PC-3 (cell line): ENCODE measurements around the gene ABL1. TPM values are rescaled to one million over a fixed set of nuclear protein-coding genes. Genes with fewer than 3 reads are reported as not detected.

Experiments used
- ATAC-seq: fragments of 200-7000 bp; cut with Tn5 transposase; 2 replicates; pipeline ENCODE4 v1.9.1; 2020; ENCODE audit warnings: mild to moderate bottlenecking, moderate library complexity
- BruUV-seq: library from RNA; stranded (reverse); fragments of 400-500 nt; replicated peaks from 2 replicates; lab custom pipeline; 2021; lab: Mats Ljungman, UMichigan
- CTCF ChIA-PET: fragments of 300-600 bp; sonication (Branson Sonifier 250); formaldehyde crosslinking; loops from one replicate; lab custom pipeline; 2022; ENCODE audit warnings: antibody characterized with exemption; lab: Charles Lee
- POLR2A ChIA-PET: fragments of 300-600 bp; sonication (Branson Sonifier 250); formaldehyde crosslinking; loops from one replicate; lab custom pipeline; 2022; ENCODE audit warnings: antibody characterized with exemption; ENCODE audit not compliant: unreplicated experiment; lab: Charles Lee
- DNase-seq: peaks from one replicate; pipeline ENCODE4 v3.0.0-alpha.2; 2015
- H2AFZ ChIP-seq: fragments of 300-600 bp; sonication (generic); 2 replicates; pipeline ENCODE4 v1.6.0; 2016; ENCODE audit warnings: antibody characterized with exemption, low read length
- H3F3A ChIP-seq: fragments of 300-600 bp; sonication (generic); one replicate; pipeline ENCODE4 v1.6.0; 2017; ENCODE audit warnings: antibody characterized with exemption, low read length, control low read depth, mild to moderate bottlenecking; ENCODE audit not compliant: unreplicated experiment
- H3K27ac ChIP-seq: fragments of 300-600 bp; sonication (generic); 2 replicates; pipeline ENCODE4 v1.5.1; 2016; ENCODE audit warnings: mild to moderate bottlenecking, low read length
- H3K27me3 ChIP-seq: fragments of 300-600 bp; sonication (generic); 2 replicates; pipeline ENCODE4 v1.6.1; 2016; ENCODE audit warnings: low read length, mixed read lengths
- H3K36me3 ChIP-seq: fragments of 300-600 bp; sonication (generic); 2 replicates; pipeline ENCODE4 v1.6.1; 2016; ENCODE audit warnings: low read depth, mixed run types, low read length, mixed read lengths
- H3K4me1 ChIP-seq: fragments of 300-600 bp; sonication (generic); 2 replicates; pipeline ENCODE4 v1.5.1; 2016; ENCODE audit warnings: low read length; ENCODE audit not compliant: insufficient read depth
- H3K4me2 ChIP-seq: fragments of 300-600 bp; sonication (generic); 2 replicates; pipeline ENCODE4 v1.6.0; 2016; ENCODE audit warnings: low read length
- H3K4me3 ChIP-seq: fragments of 300-600 bp; sonication (generic); 2 replicates; pipeline ENCODE4 v1.5.1; 2016; ENCODE audit warnings: mild to moderate bottlenecking, low read length, mixed read lengths
- H3K79me2 ChIP-seq: fragments of 300-600 bp; sonication (generic); 2 replicates; pipeline ENCODE4 v1.6.1; 2017; ENCODE audit warnings: low read length, mixed read lengths
- H3K9ac ChIP-seq: fragments of 300-600 bp; sonication (generic); 2 replicates; pipeline ENCODE4 v1.6.0; 2016; ENCODE audit warnings: mild to moderate bottlenecking, low read length
- H3K9me2 ChIP-seq: fragments of 300-600 bp; sonication (generic); replicated peaks from 2 replicates; pipeline ENCODE4 v1.6.1; 2016; ENCODE audit warnings: mixed run types, low read length, mixed read lengths
- H3K9me3 ChIP-seq: fragments of 300-600 bp; sonication (generic); 2 replicates; pipeline ENCODE4 v1.6.1; 2016; ENCODE audit warnings: low read length, mixed read lengths
- H4K20me1 ChIP-seq: fragments of 300-600 bp; sonication (generic); 2 replicates; pipeline ENCODE4 v1.6.1; 2016; ENCODE audit warnings: low read length, mixed read lengths
- EZH2 ChIP-seq: fragments of 300-600 bp; sonication (generic); IDR thresholded peaks from one replicate; pipeline ENCODE4 v1.6.1; 2017; ENCODE audit warnings: antibody characterized with exemption, mild to moderate bottlenecking, low read length; ENCODE audit not compliant: unreplicated experiment
- EZH2phosphoT487 ChIP-seq: fragments of 300-600 bp; sonication (generic); IDR thresholded peaks from 2 replicates; pipeline ENCODE4 v1.6.1; 2018; ENCODE audit warnings: mild to moderate bottlenecking, antibody characterized with exemption, low read length, borderline replicate concordance
- intact Hi-C: fragments of 100-400 bp; cut with micrococcal nuclease; formaldehyde crosslinking; loops from 2 replicates; pipeline ENCODE4 v1.9.0; 2023
- total RNA-seq: library from RNA; depleted of rRNA; stranded (reverse); fragments of >200 nt; gene quantifications from 2 replicates; pipeline ENCODE4 v1.2.3, GENCODE V29; 2014
- TF ChIP-seq, protein P1 (sequence below): fragments of 300-600 bp; sonication (generic); conservative IDR thresholded peaks from 2 replicates; pipeline ENCODE4 v1.5.1; 2017; ENCODE audit warnings: antibody characterized with exemption, low read depth, mild to moderate bottlenecking, low read length

Gene ABL1
- total RNA-seq, 1 experiment from 2014 or later: 22.8 TPM

DNA sequence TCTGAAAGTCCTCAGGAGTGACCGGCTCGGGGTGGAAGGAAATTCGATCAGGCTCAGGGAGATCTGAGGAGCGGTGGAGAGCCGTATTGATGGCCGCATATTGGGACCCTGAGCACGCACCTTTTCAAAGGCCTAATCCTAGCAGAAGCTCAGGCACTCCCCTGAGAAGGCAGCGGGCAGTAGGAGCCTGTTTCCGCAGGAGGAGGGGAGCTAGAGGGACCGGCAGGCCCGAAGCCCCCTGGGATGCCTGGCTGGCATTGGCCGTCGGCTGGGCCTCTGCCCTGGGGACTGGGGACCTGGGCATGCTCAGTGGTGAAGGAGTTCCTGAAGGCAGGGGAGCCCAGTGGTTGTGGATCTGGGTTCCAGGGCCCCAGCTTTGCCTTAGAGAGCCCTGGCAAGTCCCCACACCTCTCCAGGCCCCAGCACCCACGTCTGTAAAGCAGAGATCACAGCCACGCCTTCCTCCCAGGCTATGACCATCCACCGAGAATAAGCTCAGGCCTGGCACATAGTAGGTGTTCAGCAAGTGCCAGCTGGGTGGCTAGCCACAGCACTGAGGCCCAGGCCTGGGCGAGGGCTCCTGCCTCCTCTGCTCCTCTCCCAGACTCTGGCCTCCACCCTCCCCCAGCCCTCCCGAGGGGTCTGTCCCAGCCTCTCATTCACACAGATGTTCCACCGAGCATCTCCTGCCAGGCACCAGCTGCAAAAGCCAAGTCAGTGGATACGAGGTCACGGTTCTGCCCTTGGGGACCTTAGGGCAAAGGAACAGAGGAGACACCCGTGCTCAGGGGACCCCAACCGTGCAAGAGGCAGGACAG is 78.8 kb downstream of the ABL1 start:
- TF ChIP-seq EZH2: no peak
- H3F3A ChIP-seq: no peaks in the 10 kb centered on the region
- ChIA-PET CTCF (interaction anchor here (0.6 kb wide), 1 partner anchor 31 kb away, joined by 8 read pairs; no protein-coding TSS in a partner anchor), POLR2A (interaction anchor here (0.7 kb wide), 1 partner anchor 20 kb away, joined by 5 read pairs; no protein-coding TSS in a partner anchor)
- peak overlapping the region; percentile 73 for H3K4me2 ChIP-seq
- H3K9me3 ChIP-seq: no peaks in the 10 kb centered on the region
- H3K27ac ChIP-seq: 0 out of 2 replicates have a peak overlapping the region, but pooled peaks have one; percentile 11
- peak overlapping the region; percentile 52 for H3K4me3 ChIP-seq
- BruUV-seq: no TSS peak
- H3K4me1 ChIP-seq: peaks cover 11% of the 10 kb centered on the region
- no peak overlapping the region; the same call in 1 of the 2 replicates for H3K9ac ChIP-seq
- H3K36me3 ChIP-seq: no peaks in the 10 kb centered on the region
- H2AFZ ChIP-seq: peak overlapping the region; percentile 64; the same call in 1 of the 2 replicates
- no peaks in the 10 kb centered on the region for H3K79me2 ChIP-seq
- H3K9me2 ChIP-seq: no peaks in the 10 kb centered on the region
- intact Hi-C loops: no loop called here
- no peaks in the 10 kb centered on the region for H3K27me3 ChIP-seq
- ATAC-seq: no peak
- no peaks in the 10 kb centered on the region for H4K20me1 ChIP-seq
- DNase-seq: no peak

DNA sequence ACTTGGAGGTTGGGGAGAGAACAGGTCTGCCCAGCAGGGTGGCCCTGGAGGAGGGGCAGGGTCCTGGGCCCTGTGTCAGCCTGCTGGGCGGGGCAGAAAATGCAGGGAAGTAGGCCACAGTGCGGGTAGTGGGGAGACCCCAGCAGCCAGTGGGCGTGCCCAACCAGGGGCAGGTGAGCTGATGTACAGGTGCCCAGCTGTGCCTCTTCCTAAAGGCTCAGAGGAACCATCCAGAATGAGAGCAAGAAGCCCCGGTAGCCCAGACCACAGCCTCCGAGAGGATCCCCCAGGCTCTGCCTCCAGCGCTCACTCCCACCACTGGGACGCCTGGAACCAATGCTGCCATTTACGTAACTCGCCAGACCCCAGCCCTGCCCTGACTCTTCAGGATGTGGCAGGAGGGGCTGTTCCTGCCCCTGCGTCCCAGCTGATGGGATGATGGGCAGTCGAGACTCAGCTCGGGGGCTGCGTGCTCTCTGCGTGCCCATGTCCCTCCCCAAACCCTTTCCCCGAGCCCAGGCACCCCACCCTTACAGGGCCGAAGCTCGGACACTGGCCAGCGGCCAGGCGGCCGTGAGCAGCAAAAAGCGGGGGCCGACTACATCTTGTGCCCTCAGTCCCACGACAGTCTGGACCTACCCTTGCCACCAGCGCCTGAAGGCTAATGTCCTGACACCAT is 79.5 kb downstream of the ABL1 start:
- no peaks in the 10 kb centered on the region for H3K79me2 ChIP-seq
- ChIA-PET CTCF (no interaction called here), POLR2A (no interaction called here)
- TF ChIP-seq EZH2phosphoT487 (no peak), EZH2 (no peak)
- TF ChIP-seq, protein P1, sequence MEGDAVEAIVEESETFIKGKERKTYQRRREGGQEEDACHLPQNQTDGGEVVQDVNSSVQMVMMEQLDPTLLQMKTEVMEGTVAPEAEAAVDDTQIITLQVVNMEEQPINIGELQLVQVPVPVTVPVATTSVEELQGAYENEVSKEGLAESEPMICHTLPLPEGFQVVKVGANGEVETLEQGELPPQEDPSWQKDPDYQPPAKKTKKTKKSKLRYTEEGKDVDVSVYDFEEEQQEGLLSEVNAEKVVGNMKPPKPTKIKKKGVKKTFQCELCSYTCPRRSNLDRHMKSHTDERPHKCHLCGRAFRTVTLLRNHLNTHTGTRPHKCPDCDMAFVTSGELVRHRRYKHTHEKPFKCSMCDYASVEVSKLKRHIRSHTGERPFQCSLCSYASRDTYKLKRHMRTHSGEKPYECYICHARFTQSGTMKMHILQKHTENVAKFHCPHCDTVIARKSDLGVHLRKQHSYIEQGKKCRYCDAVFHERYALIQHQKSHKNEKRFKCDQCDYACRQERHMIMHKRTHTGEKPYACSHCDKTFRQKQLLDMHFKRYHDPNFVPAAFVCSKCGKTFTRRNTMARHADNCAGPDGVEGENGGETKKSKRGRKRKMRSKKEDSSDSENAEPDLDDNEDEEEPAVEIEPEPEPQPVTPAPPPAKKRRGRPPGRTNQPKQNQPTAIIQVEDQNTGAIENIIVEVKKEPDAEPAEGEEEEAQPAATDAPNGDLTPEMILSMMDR: no peak
- no peak for DNase-seq
- intact Hi-C loops: no loop called here
- H3F3A ChIP-seq: no peaks in the 10 kb centered on the region
- H3K9me2 ChIP-seq: no peaks in the 10 kb centered on the region
- no peaks in the 10 kb centered on the region for H4K20me1 ChIP-seq
- H3K36me3 ChIP-seq: no peaks in the 10 kb centered on the region
- H3K4me1 ChIP-seq: peaks cover 11% of the 10 kb centered on the region
- no peak overlapping the region for H3K27ac ChIP-seq
- no peak for ATAC-seq
- BruUV-seq: no TSS peak
- H3K9ac ChIP-seq: no peak overlapping the region
- H2AFZ ChIP-seq: no peak overlapping the region
- H3K4me2 ChIP-seq: no peak overlapping the region
- H3K4me3 ChIP-seq: no peak overlapping the region
- H3K9me3 ChIP-seq: no peaks in the 10 kb centered on the region
- H3K27me3 ChIP-seq: no peaks in the 10 kb centered on the region

DNA sequence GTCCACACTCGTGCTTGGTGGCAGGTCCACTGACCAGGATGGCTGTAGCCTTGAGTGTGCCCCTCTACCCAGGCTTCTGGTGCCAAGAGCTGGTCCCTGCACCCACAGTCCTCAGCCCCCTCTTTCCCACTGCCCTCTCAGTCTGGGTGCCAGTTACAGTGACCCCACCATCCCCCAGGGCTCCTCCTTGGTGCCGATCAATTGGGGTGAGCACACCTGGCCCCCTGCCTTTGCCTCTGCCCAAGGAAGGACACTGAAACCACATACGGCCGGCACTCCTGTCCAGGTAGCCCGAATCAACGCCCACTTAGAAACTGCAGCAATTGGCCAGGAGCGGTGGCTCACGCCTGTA is 80.0 kb downstream of the ABL1 start:
- DNase-seq (no peak), ATAC-seq (no peak)
- CTCF ChIA-PET: no interaction called here
- no peaks in the 10 kb centered on the region for H3K27me3 ChIP-seq
- H3K9me3 ChIP-seq: no peaks in the 10 kb centered on the region
- peaks cover 11% of the 10 kb centered on the region for H3K4me1 ChIP-seq
- H3K79me2 ChIP-seq: no peaks in the 10 kb centered on the region
- no TSS peak for BruUV-seq
- no peaks in the 10 kb centered on the region for H4K20me1 ChIP-seq
- no peak overlapping the region for H3K4me2 ChIP-seq
- intact Hi-C loops: no loop called here
- no peaks in the 10 kb centered on the region for H3K9me2 ChIP-seq
- POLR2A ChIA-PET: no interaction called here
- no peak overlapping the region for H2AFZ ChIP-seq
- H3K36me3 ChIP-seq: no peaks in the 10 kb centered on the region
- no peak overlapping the region for H3K4me3 ChIP-seq
- TF ChIP-seq EZH2phosphoT487 (no peak), EZH2 (no peak)
- TF ChIP-seq, protein P1: no peak
- no peak overlapping the region for H3K27ac ChIP-seq
- H3F3A ChIP-seq: no peaks in the 10 kb centered on the region
- H3K9ac ChIP-seq: no peak overlapping the region
